Testis (tissue), 2 donors: ENCODE data around the gene CFAP107.

Experiments used
- POLR2A ChIP-seq: fragments of 450-650 bp; IDR thresholded peaks from one replicate; pipeline ENCODE4 v1.6.1; 2017; ENCODE audit warnings: antibody characterized with exemption, mild to moderate bottlenecking, moderate library complexity
- TF ChIP-seq, protein P1 (sequence below), 3 experiments: fragments of 450-650 bp in 2 of 3; fragments of 200-600 bp in 1 of 3; sonication (generic) in 1 of 3; IDR thresholded peaks; one replicate each; pipeline ENCODE4 v1.5.1; 2016 to 2019; ENCODE audit warnings: antibody characterized with exemption in 3 of 3, mild to moderate bottlenecking in 2 of 3, moderate library complexity in 1 of 3

- TF ChIP-seq POLR2A = no peak
- TF ChIP-seq, protein P1, sequence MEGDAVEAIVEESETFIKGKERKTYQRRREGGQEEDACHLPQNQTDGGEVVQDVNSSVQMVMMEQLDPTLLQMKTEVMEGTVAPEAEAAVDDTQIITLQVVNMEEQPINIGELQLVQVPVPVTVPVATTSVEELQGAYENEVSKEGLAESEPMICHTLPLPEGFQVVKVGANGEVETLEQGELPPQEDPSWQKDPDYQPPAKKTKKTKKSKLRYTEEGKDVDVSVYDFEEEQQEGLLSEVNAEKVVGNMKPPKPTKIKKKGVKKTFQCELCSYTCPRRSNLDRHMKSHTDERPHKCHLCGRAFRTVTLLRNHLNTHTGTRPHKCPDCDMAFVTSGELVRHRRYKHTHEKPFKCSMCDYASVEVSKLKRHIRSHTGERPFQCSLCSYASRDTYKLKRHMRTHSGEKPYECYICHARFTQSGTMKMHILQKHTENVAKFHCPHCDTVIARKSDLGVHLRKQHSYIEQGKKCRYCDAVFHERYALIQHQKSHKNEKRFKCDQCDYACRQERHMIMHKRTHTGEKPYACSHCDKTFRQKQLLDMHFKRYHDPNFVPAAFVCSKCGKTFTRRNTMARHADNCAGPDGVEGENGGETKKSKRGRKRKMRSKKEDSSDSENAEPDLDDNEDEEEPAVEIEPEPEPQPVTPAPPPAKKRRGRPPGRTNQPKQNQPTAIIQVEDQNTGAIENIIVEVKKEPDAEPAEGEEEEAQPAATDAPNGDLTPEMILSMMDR (IDR thresholded peaks at IDR 0.05) = no peak
These were observed 33.1 kb upstream of the CFAP107 start for GRCh38 chr1:12712929-12713328.
